HG03064 (cell line): Measurements from ENCODE around the gene GATA3.
A peak's percentile ranks its signal among the peaks of the same experiment; 100 is the strongest.

Experiments
- ATAC-seq: cut with Tn5 transposase; IDR thresholded peaks from one replicate; pipeline ENCODE4 v1.9.1; 2021; ENCODE audit warnings: low read depth; ENCODE audit not compliant: unreplicated experiment

The GATA3 gene

GRCh38 chr10:8050556-8051108 lies 3.9 kb upstream of the GATA3 start:
- ATAC-seq, result no peak

- no peak for ATAC-seq
Measured at GRCh38 chr10:8051109-8051821, 3.2 kb upstream of the GATA3 start.

DNA sequence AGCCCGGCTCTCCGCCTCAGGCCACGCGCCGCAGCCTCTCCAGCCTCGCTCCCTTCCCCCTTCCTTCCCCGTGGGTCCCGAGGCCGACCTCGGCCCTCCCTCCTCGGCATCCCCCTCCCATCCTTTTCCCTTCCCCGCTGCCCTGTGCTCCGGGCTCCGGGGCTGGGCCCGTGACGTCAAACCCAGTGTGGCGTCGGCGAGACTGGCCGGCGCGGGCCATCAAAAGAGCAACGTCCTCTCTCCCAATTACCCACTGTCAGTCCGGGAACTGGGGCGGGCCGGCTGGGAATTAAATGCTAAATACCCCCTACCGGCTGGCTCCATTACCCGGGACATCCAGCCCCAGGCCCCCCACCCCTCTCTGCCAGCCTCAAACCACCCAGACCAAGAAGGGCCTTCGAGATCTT lies 2.6 kb upstream of the GATA3 start:
- ATAC-seq, result no peak

DNA sequence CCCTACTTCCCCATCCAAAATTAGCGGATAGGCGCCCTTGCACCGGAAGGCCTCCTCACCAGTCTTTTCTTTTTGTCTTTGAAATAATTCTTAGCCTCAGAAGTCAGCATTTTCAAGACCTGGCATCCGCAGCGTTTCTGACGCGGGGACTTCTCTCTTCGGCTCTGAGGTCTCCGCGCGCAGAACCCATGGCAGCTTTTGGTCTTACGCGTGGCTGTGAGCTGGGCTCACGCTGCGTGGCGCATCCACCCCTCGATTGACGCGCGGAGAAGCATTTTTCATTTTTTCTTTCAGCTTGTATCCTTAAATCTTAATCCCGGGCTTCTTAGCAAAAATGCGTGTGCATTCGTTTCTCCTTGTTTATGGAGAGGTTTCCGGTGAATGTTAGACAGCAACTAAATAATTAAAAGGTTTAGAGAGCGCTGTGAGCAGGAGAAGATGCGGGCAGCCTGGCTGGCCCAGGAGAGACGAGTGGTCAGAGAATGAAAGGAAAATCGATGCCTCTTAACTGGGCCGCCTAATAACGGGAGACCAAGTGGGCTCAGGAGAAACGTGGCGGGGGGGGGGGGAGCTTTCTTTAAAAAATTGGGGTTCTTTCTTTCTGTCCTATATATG lies 2.0 kb upstream of the GATA3 start:
- no peak for ATAC-seq

GRCh38 chr10:8052956-8053445 lies 1.5 kb upstream of the GATA3 start:
- ATAC-seq, result no peak

DNA sequence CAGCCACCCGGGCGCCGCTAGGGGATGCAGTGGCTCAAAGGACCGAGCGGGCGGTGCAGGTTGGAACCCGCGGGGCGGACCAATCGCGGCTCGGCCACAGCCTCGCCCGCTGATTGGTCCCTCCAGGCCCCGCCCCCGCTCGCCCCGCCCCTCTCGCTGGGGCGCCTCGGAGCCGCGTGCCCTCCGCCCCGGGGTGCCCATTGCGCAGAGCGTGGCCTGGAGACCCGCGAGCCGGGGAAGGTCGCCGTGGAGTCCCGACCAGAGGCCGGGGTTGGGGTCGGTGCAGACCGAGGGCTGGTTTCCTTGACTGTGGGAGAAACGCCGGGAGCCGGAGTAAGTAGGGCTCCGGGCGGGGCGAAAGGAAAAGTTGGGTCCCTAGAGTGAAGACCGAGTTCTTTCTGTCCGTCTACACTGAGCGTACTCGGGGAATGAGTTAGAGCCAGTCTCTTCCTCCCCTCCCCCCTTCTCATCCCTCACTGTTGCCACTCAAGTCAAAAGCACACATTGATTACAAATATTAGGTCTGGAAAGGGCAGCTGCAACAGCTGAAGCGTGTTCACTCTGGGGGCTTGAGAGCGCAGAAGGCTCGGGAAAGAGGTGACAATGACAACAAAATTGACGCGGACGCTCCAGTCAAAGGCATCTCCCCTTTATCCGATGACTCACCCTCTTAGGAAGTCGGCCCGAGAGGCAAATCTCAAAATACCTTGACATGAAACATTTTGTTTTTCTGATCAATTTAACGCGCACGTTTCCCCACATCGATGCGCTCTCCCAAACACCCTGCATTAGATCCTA lies 843 bp upstream of the GATA3 start:
- ATAC-seq, result peak; percentile 75

DNA sequence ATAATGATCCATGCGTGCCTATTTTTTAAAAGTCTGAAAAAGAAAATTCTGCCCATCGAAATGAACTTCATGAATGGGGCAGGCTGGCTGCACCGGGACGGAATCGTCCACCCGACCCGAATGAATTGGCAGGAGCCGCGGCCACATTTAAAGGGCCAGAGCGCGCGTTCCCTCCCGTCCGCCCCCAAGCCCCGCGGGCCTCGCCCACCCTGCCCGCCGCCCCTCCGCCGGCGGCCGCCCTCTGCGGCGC lies 319 bp upstream of the GATA3 start:
- ATAC-seq, result peak; percentile 1

DNA sequence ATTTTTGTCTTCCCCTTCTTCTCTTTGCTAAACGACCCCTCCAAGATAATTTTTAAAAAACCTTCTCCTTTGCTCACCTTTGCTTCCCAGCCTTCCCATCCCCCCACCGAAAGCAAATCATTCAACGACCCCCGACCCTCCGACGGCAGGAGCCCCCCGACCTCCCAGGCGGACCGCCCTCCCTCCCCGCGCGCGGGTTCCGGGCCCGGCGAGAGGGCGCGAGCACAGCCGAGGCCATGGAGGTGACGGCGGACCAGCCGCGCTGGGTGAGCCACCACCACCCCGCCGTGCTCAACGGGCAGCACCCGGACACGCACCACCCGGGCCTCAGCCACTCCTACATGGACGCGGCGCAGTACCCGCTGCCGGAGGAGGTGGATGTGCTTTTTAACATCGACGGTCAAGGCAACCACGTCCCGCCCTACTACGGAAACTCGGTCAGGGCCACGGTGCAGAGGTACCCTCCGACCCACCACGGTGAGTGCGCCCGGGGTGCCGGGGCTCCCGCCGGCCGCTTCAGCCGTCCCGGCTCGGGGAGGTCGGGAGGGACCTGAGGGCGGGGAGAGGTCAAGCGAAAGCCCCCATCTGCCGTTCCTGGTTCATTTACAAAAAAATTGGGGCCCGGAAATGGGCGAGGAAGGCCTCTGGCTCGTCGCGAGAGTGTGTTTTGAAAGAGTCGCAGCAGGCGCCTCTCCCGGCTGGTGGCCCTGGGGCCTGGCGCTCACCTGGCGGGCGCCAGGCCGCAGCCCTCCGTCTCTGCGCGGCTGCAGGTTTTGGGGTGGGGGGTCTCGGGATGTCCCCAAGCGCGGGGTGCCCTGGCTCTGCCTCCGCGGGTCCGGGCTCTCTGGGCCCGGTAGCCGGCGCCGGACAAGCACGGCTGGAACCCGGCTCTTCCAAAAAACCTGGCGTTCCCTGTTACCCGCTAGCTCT lies 1.2 kb downstream of the GATA3 start:
- no peak for ATAC-seq

DNA sequence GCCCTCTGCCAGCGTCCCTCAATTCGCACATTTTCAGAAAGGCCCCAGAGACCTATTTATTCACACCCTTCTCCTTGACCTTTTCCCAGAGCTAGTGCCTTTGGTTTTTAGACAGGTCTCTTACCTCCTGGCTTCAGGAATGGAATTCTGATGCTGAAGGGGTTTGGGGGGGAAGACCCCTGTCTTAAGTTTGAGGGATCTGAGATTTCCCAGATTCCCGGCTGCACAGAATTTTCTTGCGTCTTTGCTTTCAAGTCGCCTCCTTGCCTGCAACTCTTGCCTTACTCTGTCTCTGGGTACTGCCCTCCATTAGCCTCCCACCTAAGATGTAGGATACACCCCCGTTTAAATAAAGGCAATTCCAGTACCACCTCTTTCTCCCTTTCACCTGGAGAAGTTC lies 1.9 kb downstream of the GATA3 start:
- ATAC-seq, result no peak

DNA sequence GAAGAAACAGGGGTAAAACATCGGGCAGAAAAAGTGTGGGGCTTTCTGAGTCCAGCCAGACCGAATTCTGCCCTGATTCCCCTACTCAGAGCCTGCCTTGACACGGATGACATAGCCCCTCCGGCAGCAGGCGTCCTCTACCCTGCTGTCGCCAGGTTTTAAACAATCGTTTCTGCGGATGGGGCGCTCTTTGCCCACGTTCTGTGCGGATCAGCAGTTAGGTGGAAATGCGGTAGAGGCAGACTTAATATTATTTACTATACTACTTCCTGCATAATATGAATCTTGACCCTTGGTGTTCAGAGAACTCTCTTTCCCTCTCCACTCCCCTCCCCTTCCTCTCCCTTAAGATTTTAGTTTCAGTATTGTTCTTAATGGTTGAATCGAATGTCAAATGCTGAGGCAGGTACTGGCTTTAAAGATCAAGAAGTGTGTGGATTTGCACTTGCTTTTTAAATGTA lies 2.4 kb downstream of the GATA3 start:
- no peak for ATAC-seq

GRCh38 chr10:8057636-8058273 lies 3.3 kb downstream of the GATA3 start:
- ATAC-seq, result no peak

DNA sequence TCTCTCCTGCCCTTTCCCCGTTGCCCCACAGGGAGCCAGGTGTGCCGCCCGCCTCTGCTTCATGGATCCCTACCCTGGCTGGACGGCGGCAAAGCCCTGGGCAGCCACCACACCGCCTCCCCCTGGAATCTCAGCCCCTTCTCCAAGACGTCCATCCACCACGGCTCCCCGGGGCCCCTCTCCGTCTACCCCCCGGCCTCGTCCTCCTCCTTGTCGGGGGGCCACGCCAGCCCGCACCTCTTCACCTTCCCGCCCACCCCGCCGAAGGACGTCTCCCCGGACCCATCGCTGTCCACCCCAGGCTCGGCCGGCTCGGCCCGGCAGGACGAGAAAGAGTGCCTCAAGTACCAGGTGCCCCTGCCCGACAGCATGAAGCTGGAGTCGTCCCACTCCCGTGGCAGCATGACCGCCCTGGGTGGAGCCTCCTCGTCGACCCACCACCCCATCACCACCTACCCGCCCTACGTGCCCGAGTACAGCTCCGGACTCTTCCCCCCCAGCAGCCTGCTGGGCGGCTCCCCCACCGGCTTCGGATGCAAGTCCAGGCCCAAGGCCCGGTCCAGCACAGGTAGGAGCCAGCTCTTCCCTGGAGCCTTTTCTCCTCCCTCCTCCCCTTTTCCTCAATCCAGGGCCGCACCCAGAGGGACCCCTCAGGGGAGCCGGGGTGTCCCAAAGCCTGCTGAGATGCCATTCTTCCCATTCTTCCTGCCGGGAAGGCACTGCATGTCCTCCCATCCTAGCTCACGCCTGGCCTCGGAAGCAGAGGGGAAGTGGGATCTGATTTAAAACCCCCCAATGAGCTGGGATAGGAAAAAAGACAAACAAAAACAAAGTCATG lies 4.0 kb downstream of the GATA3 start:
- ATAC-seq, result no peak

DNA sequence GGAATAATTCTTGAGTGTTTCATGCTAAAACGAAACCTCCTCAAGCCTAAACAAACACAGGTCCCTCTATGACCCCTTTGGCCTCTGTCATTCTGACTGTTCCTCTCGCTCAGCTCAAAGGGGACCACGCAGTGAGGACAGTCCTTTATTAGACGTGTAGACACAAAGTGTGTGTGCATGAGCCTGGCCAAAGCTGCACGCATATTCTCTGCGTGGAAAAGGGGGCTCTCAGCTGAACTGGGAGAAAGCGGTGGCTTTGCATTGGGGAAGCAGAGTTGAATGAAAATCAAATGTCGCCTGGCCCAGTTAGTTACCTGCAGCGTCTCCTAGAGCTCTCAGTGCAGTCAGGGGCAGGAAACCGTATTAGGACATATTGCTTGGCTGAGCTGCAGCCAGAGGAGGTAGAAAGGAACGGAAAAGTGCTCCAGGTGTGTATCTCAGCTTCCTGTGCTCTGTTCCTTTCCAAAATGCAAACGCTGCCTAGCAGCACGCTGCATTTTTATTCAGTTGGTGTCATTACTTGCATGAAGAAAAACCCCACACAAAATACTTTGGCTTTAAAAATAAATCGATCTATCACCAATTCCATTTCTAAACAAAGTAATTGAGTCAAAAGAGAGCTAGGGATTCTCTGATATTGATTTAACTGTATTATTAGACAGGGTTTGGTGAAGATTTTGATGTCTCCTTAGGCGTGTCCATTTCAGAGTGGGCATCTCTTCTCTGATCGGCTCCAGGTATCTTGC lies 4.9 kb downstream of the GATA3 start:
- no peak for ATAC-seq

DNA sequence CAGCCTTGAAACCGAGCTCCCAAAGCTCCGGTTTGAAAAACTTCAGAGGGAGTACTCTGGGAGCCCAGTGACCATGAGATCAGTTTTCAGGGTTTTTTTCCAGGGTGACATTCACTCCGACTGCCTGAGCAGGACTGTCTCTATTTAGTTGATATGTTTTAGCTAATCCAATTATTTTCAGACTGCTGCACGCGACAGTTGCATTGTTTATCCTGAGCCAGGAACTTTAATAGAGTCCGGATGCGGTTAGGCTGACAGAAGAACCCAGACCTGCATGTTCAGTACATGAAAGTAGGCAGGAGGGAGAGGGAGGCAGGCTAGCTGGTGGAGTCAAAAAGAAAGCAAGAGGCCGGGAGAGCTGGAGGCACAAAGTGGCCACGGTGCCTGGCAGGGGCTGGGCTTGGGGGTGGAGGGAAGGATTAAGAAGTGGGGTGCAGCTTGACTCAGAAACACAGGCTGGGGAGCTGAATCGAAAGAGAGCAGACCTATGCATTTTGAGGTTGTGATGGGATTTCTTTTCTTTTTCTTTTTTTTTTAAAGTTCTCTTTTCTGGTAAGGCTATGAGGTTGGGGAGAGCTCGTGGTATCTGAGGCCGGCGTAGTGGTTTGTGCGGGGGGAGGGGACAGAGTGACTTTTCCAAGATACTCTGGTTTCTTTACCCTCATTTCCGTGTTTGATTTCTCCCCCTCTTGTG lies 5.7 kb downstream of the GATA3 start:
- peak; percentile 47 for ATAC-seq

DNA sequence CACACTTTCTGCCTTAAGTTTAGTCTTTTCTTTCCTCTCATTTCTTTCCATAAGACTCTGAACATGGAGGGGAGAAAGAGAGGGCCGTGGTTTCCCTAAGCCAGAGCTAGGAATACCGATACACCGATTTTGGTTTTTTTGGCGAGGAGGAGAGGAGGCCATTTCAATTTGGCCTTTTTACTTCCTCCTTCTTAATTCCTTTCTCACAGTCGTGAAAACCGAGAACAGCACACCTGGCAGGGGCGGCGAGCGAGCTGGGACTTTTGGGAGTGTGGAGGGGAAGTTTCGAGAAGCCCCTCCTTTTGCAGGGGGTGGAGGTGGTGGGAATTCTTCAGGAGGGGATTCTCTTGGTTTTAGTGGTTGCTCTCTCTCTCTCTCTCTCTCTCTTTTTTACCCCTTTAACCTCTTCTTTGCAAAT lies 6.2 kb downstream of the GATA3 start:
- no peak for ATAC-seq

DNA sequence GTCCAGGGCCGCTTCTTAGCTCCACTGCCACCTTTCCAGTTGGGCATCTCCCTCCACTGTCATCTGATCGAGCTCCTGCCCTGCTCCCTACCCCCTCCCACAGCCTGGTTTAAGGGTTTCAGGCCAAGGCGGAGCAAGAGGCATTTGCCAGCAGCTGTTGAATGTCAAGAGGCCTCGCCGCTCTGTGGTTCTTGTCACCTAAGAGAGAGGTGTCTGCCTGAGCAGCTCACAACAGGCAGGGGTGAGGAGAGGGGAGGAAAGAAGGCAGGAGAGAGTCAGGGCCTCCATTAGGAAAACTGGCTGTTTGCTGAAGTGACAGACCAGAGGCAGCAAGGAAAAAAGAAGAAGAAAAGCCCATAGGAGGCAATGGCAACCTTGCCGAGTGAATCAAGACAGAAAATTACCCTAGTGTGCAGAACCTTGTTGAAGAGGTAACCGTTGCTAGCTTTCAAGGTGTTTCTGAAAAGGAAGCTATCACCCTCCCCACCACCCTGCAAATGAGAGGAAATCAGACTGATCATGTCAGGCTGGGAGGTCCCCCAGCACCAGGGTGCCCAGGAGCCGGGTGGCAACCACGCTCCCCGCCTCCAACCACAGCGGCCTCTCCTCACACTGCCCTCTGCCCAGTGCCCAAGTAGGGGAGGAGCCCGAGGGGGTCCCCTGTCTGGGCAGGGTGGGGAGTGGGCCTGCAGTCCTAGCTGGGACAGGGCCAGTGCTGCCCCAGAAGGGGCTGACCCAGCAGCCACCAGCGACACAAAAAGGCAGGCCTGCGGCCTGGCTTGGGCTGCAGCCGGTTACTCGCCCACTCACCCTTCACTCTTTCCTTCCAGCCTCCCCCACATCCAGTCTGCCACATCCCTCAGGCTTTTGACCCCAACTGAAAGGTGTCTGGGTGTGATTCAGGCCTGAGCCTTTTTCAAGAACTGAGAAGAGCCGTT lies 7.1 kb downstream of the GATA3 start:
- no peak for ATAC-seq
